Esophagus squamous epithelium (tissue), 5 donors: ENCODE measurements around the gene KIAA1586. TPM values are rescaled to one million over a fixed set of nuclear protein-coding genes. Genes with fewer than 3 reads are reported as not detected.

Experiments
- DNase-seq: peaks from one replicate; lab custom pipeline; 2025; lab: John Stamatoyannopoulos, UW
- H3K27ac ChIP-seq, 4 donors: fragments of 200-600 bp; sonication (generic); one replicate each; pipeline ENCODE4 v1.5.1; 2016 to 2019; ENCODE audit warnings: mild to moderate bottlenecking in 1 of 4
- H3K27me3 ChIP-seq, 4 donors: fragments of 200-600 bp; sonication (generic); 1 replicate in 3 of 4; 2 replicates in 1 of 4; pipeline versions ENCODE4 v1.5.1 to v1.6.0; 2017 to 2021; ENCODE audit warnings: antibody characterized with exemption in 1 of 4
- H3K36me3 ChIP-seq, 3 donors: fragments of 200-600 bp; sonication (generic); one replicate each; pipeline ENCODE4 v1.5.1; 2016 to 2019
- H3K4me1 ChIP-seq, 3 donors: fragments of 200-600 bp; sonication (generic); one replicate each; pipeline ENCODE4 v1.5.1; 2017 to 2019
- H3K4me3 ChIP-seq, 4 donors: fragments of 200-600 bp; sonication (generic); 1 replicate in 3 of 4; 2 replicates in 1 of 4; pipeline ENCODE4 v1.5.1; 2016 to 2019; ENCODE audit warnings: mild to moderate bottlenecking in 2 of 4, moderate library complexity in 1 of 4
- H3K9me3 ChIP-seq, 3 donors: fragments of 200-600 bp; sonication (generic); one replicate each; pipeline ENCODE4 v1.5.1; 2016 to 2019
- CTCF ChIP-seq, 6 experiments: fragments of 450-650 bp in 4 of 6; fragments of 200-600 bp in 2 of 6; sonication (generic) in 2 of 6; IDR thresholded peaks; one replicate each; pipeline ENCODE4 v1.5.1; 2016 to 2019; ENCODE audit warnings: antibody characterized with exemption in 6 of 6, mild to moderate bottlenecking in 4 of 6, moderate library complexity in 4 of 6
- POLR2A ChIP-seq, 4 donors: fragments of 450-650 bp; IDR thresholded peaks; one replicate each; pipeline ENCODE4 v1.6.1; 2017; ENCODE audit warnings: antibody characterized with exemption in 4 of 4, mild to moderate bottlenecking in 4 of 4, moderate library complexity in 3 of 4
- WGBS, 2 donors: methylation state at CpG; one replicate each; pipeline ENCODE4 v1.1.5; 2018; 5-methylcytosine and 5-hydroxymethylcytosine counted together
- intact Hi-C: fragments of 100-400 bp; cut with DNase I; formaldehyde crosslinking; loops from one replicate; pipeline ENCODE4 v1.15.0; 2022
- total RNA-seq, 4 donors: library from RNA; depleted of rRNA; stranded (reverse); fragments of >200 nt; gene quantifications; one replicate each; pipeline ENCODE4 v1.1.0, GENCODE V29; 2016
- donor health status: DM: yes; HTN: yes; CAD: no.

KIAA1586 gene
- total RNA-seq, 4 donors from 2014 or later, result 1.6 to 7.6 (median 4.2) TPM

DNA sequence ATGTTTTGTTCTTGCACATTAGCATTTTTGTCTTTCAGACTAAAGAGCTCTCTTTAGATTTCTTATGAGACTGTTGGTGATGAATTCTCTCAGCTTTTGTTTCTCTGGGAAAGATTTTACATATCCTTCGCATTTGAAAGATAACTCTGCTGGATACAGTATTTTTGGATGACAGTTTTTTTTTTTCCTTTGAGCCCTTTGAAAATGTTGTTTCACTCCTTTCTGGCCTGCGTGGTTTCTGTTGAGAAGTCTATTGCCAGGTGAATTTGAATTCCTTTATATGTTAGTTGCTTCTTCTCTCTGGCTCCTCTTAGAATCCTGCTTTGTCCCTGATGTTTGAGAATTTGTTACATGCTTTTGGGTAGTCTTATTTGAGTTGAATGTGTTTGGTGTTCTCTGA is 22.2 kb upstream of the KIAA1586 start:
- no peaks in the 10 kb centered on the region for H3K27me3 ChIP-seq
- no peaks in the 10 kb centered on the region for H3K4me1 ChIP-seq
- no peak for DNase-seq
- TF ChIP-seq CTCF (IDR thresholded peaks at IDR 0.05) (no peak), POLR2A (IDR thresholded peaks at IDR 0.05) (no peak)
- no peak overlapping the region for H3K4me3 ChIP-seq
- WGBS, 2 donors, result 63 to 69% methylated on average over 2 of the region's 2 CpGs
- no peak overlapping the region for H3K27ac ChIP-seq
- intact Hi-C loops, result loop anchor here (10.0 kb wide), 1 partner anchor 120 kb away; no protein-coding TSS in a partner anchor
- H3K36me3 ChIP-seq, result no peaks in the 10 kb centered on the region
- H3K9me3 ChIP-seq, result peaks cover 0 to 7% (median 0%) of the 10 kb centered on the region in 3 donors

- Histone ChIP-seq H3K27me3 (no peaks in the 10 kb centered on the region), H3K4me3 (no peak overlapping the region), H3K4me1 (no peaks in the 10 kb centered on the region), H3K27ac (no peak overlapping the region), H3K36me3 (no peaks in the 10 kb centered on the region), H3K9me3 (peaks cover 0 to 7% (median 0%) of the 10 kb centered on the region in 3 donors)
- intact Hi-C loops, result loop anchor here (10.0 kb wide), 1 partner anchor 120 kb away; no protein-coding TSS in a partner anchor
- 70 to 82% methylated on average over 1 of the region's 1 CpG for WGBS, 2 donors
- TF ChIP-seq CTCF (IDR thresholded peaks at IDR 0.05) (no peak), POLR2A (IDR thresholded peaks at IDR 0.05) (no peak)
- DNase-seq, result no peak
Observed at GRCh38 chr6:57024775-57025174, 21.7 kb upstream of the KIAA1586 start.

DNA sequence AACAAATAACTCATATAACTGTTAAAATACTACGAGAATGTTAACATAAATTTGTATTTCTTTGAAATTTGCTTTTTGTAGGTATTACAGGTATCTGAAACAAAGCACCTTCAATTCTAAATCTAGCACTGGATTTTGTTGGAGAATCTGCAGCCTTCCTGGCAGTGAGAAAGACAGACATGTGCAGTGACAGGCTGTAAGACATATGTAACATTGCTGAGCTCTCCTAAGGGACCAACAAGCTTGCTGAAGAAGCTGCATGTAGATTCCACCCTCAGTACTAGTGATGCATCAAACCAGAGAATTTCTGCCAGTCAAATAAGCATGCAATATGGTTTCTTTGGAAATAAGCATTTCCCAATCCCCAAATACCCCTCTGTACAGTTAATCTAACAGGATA is 20.5 kb upstream of the KIAA1586 start:
- Histone ChIP-seq H3K4me1 (no peaks in the 10 kb centered on the region), H3K27ac (no peak overlapping the region), H3K9me3 (peaks cover 0 to 7% (median 0%) of the 10 kb centered on the region in 3 donors), H3K27me3 (no peaks in the 10 kb centered on the region), H3K4me3 (no peak overlapping the region), H3K36me3 (no peaks in the 10 kb centered on the region)
- intact Hi-C loops, result loop anchor here (10.0 kb wide), 1 partner anchor 121 kb away; no protein-coding TSS in a partner anchor
- TF ChIP-seq CTCF (IDR thresholded peaks at IDR 0.05), result no peak
- TF ChIP-seq POLR2A (IDR thresholded peaks at IDR 0.05), result no peak
- WGBS, 2 donors, result 72 to 74% methylated on average over 1 of the region's 1 CpG
- DNase-seq, result no peak

- Histone ChIP-seq H3K36me3 (no peaks in the 10 kb centered on the region), H3K27me3 (no peaks in the 10 kb centered on the region), H3K9me3 (peaks cover 0 to 7% (median 0%) of the 10 kb centered on the region in 3 donors), H3K4me3 (no peak overlapping the region), H3K4me1 (no peaks in the 10 kb centered on the region), H3K27ac (no peak overlapping the region)
- TF ChIP-seq POLR2A (IDR thresholded peaks at IDR 0.05), result no peak
- no peak for TF ChIP-seq CTCF (IDR thresholded peaks at IDR 0.05)
- WGBS, 2 donors, result 61 to 70% methylated on average over 3 of the region's 3 CpGs
- DNase-seq, result no peak
- intact Hi-C loops, result loop anchor here (10.0 kb wide), 1 partner anchor 122 kb away; no protein-coding TSS in a partner anchor
Observed at GRCh38 chr6:57027301-57027700, 19.2 kb upstream of the KIAA1586 start.

GRCh38 chr6:57029213-57029612 is 17.3 kb upstream of the KIAA1586 start:
- 85 to 86% methylated on average over 3 to 9 of the region's 9 CpGs for WGBS, 2 donors
- no peak for DNase-seq

More at GRCh38 chr6:57029213-57029612, 17.3 kb upstream of the KIAA1586 start:
- Histone ChIP-seq H3K9me3 (peaks cover 0 to 7% (median 0%) of the 10 kb centered on the region in 3 donors), H3K4me1 (no peaks in the 10 kb centered on the region), H3K27ac (no peak overlapping the region), H3K36me3 (no peaks in the 10 kb centered on the region), H3K4me3 (no peak overlapping the region), H3K27me3 (no peaks in the 10 kb centered on the region)
- intact Hi-C loops, result loop anchor here (10.0 kb wide), 1 partner anchor 124 kb away; no protein-coding TSS in a partner anchor
- TF ChIP-seq POLR2A (IDR thresholded peaks at IDR 0.05), result no peak
- no peak for TF ChIP-seq CTCF (IDR thresholded peaks at IDR 0.05)
